HepG2 (cell line): Measurements from ENCODE around the gene TPRA1. TPM values are rescaled to one million over a fixed set of nuclear protein-coding genes. Genes with fewer than 3 reads are reported as not detected.
A peak's percentile ranks its signal among the peaks of the same experiment; 100 is the strongest.
"Not testable (repeated sequence)": the region's sequence is repeated elsewhere in the genome, so short reads cannot be mapped to it uniquely, and the experiment has no call there.

Experiments used
- ATAC-seq: fragments of 200-7000 bp; cut with Tn5 transposase; 3 replicates; pipeline ENCODE4 v1.9.1; 2020; ENCODE audit warnings: mild to moderate bottlenecking, moderate library complexity
- BruUV-seq: library from RNA; stranded (reverse); fragments of 400-500 nt; replicated peaks from 2 replicates; lab custom pipeline; 2021; lab: Mats Ljungman, UMichigan
- CTCF ChIA-PET: fragments of 300-600 bp; formaldehyde crosslinking; extraction: SDS; loops from one replicate; lab custom pipeline; 2021; ENCODE audit warnings: low total read pairs, inconsistent platforms, low intra/inter-chr PET ratio; lab: Yijun Ruan, JAX
- POLR2A ChIA-PET: fragments of 350-600 bp; sonication (Branson Sonifier 250); formaldehyde crosslinking; loops from one replicate; lab custom pipeline; 2020; ENCODE audit warnings: antibody characterized with exemption, inconsistent platforms; lab: Yijun Ruan, JAX
- DNase-seq: peaks from one replicate; pipeline ENCODE4 v3.0.0-alpha.2; 2015; ENCODE audit warnings: low spot score
- FAIRE-seq: peaks from 3 replicates; lab custom pipeline; 2011; peaks lifted over from hg19 to GRCh38; lab: Jason Lieb, UNC
- H2AFZ ChIP-seq: one replicate; pipeline ENCODE4 v1.6.1; 2011; ENCODE audit warnings: low read length, inconsistent platforms
- H3K27ac ChIP-seq: fragments of 300-600 bp; 3 replicates; pipeline ENCODE4 v1.8.0; 2011; ENCODE audit warnings: mixed run types, mild to moderate bottlenecking, mixed read lengths, low read length, inconsistent platforms; ENCODE audit not compliant: insufficient read depth; ENCODE audit errors: extremely low read length
- H3K27me3 ChIP-seq, 2 experiments: fragments of 200-600 bp in 1 of 2; 2 replicates in 1 of 2; 3 replicates in 1 of 2; pipeline versions ENCODE4 v1.6.0 to v1.8.0; 2011; ENCODE audit warnings: low read length in 2 of 2, mild to moderate bottlenecking in 2 of 2, moderate library complexity in 2 of 2, inconsistent platforms in 1 of 2; ENCODE audit not compliant: insufficient read depth in 2 of 2, control insufficient read depth in 1 of 2
- H3K36me3 ChIP-seq, 2 experiments: fragments of 200-600 bp in 1 of 2; replicated peaks in 1 of 2; 2 replicates in 1 of 2; 3 replicates in 1 of 2; pipeline versions ENCODE4 v1.5.1 to v1.8.0; 2011; ENCODE audit warnings: low read length in 2 of 2, inconsistent platforms in 1 of 2; ENCODE audit not compliant: insufficient read depth in 2 of 2, control insufficient read depth in 1 of 2
- H3K4me1 ChIP-seq: 2 replicates; pipeline ENCODE4 v1.5.1; 2012; ENCODE audit warnings: low read length, inconsistent platforms; ENCODE audit not compliant: insufficient read depth
- H3K4me2 ChIP-seq: 2 replicates; pipeline ENCODE4 v1.6.0; 2011; ENCODE audit warnings: low read depth, low read length, inconsistent platforms
- H3K4me3 ChIP-seq, 3 experiments: fragments of 200-600 bp in 1 of 3; sonication (generic), shearing (Covaris generic) in 1 of 3; replicated peaks in 1 of 3; 2 replicates each; pipeline ENCODE4 v1.5.1; 2011 to 2016; ENCODE audit warnings: low read length in 3 of 3, inconsistent platforms in 2 of 3, low read depth in 2 of 3, mild to moderate bottlenecking in 2 of 3, control low read depth in 1 of 3, mixed read lengths in 1 of 3; ENCODE audit not compliant: insufficient read depth in 1 of 3
- H3K79me2 ChIP-seq: one replicate; pipeline ENCODE4 v1.6.1; 2011; ENCODE audit warnings: low read length, inconsistent platforms; ENCODE audit not compliant: insufficient read depth
- H3K9ac ChIP-seq: 2 replicates; pipeline ENCODE4 v1.6.0; 2011; ENCODE audit warnings: mild to moderate bottlenecking, low read depth, low read length, inconsistent platforms; ENCODE audit not compliant: insufficient read depth
- H3K9me3 ChIP-seq: 2 replicates; pipeline ENCODE4 v1.5.1; 2012; ENCODE audit warnings: mild to moderate bottlenecking, low read length
- H4K20me1 ChIP-seq: 2 replicates; pipeline ENCODE4 v1.6.0; 2011; ENCODE audit warnings: inconsistent platforms, mild to moderate bottlenecking, low read length, moderate library complexity; ENCODE audit not compliant: insufficient read depth
- AGO2 ChIP-seq: fragments of 200-400 bp; formaldehyde crosslinking; optimal IDR thresholded peaks from 2 replicates; pipeline ENCODE3; 2017; ENCODE audit warnings: mild to moderate bottlenecking, low read depth, low read length, moderate library complexity
- REPIN1 ChIP-seq: sonication (generic); formaldehyde crosslinking; IDR thresholded peaks from 2 replicates; pipeline ENCODE4 v1.8.0; 2022; ENCODE audit warnings: missing genetic modification reagents, low read depth, mild to moderate bottlenecking, borderline replicate concordance
- WGBS: methylation state at CpG from one replicate; pipeline ENCODE4 v1.1.6; 2017; ENCODE audit warnings: low lambda C conversion rate; 5-methylcytosine and 5-hydroxymethylcytosine counted together
- in situ Hi-C: cut with HindIII; loops from 2 replicates; pipeline ENCODE4 v1.10.0; 2017; ENCODE audit warnings: low pct_unique_long_range_greater_than_20kb; ENCODE audit not compliant: extremely low pct_ligation_motif_present
- intact Hi-C: fragments of 100-400 bp; cut with micrococcal nuclease; formaldehyde crosslinking; loops from one replicate; pipeline ENCODE4 v1.10.0; 2022; ENCODE audit not compliant: unreplicated experiment
- polyA plus RNA-seq, 8 experiments: library from polyadenylated mRNA; depleted of rRNA in 3 of 8; stranded (reverse) in 7 of 8; unstranded in 1 of 8; fragments of >200 nt; fragmentation: Illumina TruSeq in 4 of 8; extraction: Trizol in 4 of 8; gene quantifications; 2 replicates each; pipeline versions ENCODE4 v1.2.1 to v1.2.3, GENCODE V29; 2011 to 2016; ENCODE audit warnings: low read depth in 4 of 8, missing spikeins in 1 of 8, mixed read lengths in 1 of 8; ENCODE audit not compliant: insufficient read depth in 1 of 8
- total RNA-seq, 5 experiments: library from RNA; depleted of rRNA; stranded (reverse); fragments of >200 nt; fragmentation: Illumina TruSeq; extraction: Trizol; gene quantifications; 2 replicates each; pipeline ENCODE4 v1.2.3, GENCODE V29; 2016; ENCODE audit warnings: low read depth in 1 of 5

Gene TPRA1
- total and polyA plus RNA-seq, 2 of the 13 experiments (the other 11 are each of a cell fraction or from before 2014, with no cell fraction given): 25.4 to 25.8 TPM

DNA sequence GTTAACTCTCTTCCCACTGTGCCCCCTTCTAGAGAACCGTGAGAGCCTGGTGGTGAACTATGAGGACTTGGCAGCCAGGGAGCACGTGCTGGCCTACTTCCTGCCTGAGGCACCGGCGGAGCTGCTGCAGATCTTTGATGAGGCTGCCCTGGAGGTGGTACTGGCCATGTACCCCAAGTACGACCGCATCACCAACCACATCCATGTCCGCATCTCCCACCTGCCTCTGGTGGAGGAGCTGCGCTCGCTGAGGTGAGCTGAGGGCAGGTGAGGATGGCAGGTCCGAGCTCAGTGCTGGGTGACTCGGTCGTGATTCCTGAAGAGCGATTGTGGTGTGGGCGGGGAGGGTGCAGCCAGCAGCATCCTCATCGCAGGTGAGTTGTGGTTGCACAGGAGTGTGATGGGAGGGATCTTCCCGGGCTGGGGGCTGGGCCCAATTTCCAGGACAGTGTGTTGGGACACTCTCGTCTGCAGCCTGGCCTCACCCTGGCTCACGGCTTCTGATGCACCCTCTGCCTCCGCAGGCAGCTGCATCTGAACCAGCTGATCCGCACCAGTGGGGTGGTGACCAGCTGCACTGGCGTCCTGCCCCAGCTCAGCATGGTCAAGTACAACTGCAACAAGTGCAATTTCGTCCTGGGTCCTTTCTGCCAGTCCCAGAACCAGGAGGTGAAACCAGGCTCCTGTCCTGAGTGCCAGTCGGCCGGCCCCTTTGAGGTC lies 15.7 kb upstream of the TPRA1 start:
- in situ Hi-C loops: no loop called here
- CTCF ChIA-PET: no interaction called here

DNA sequence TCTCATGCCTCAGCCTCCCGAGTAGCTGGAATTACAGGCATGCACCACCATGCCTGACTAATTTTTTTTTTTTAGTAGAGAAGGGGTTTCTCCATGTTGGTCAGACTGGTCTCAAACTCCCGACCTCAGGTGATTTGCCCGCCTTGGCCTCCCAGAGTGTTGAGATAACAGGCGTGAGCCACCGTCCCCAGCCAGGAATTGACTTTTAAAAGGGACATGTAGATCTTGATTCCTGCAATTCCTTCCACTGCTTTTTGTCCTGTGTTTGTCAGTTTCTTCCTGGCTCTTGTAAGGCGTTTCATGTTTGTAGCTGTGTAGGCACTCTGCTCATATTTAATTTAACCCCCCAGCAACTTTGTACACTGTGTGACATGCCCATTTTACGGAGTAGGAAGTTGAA lies 15.0 kb upstream of the TPRA1 start:
- H2AFZ ChIP-seq, H3K9me3 ChIP-seq, ATAC-seq, H3K4me2 ChIP-seq, H3K27ac ChIP-seq, CTCF ChIA-PET, H3K4me3 ChIP-seq, H3K9ac ChIP-seq, POLR2A ChIA-PET, in situ Hi-C loops, BruUV-seq, H3K27me3 ChIP-seq, FAIRE-seq, H4K20me1 ChIP-seq, intact Hi-C loops, DNase-seq: not testable (repeated sequence)
- 95% methylated on average over 7 of the region's 7 CpGs for WGBS
- Histone ChIP-seq H3K4me1 (peaks cover 24% of the 10 kb centered on the region), H3K36me3 (peaks cover 25 to 75% of the 10 kb centered on the region in 2 experiments), H3K79me2 (peaks cover 16% of the 10 kb centered on the region)

More for the DNA sequence above, 15.7 kb upstream of the TPRA1 start:
- no peak for FAIRE-seq
- TF ChIP-seq AGO2: peak; percentile 51
- no peak for TF ChIP-seq REPIN1 (CRISPR knock-in tag)
- TF ChIP-seq, all 625 proteins: peak for 1
- Histone ChIP-seq H3K4me1 (peaks cover 17% of the 10 kb centered on the region), H3K9me3 (no peaks in the 10 kb centered on the region), H3K4me3 (no peak overlapping the region), H3K27me3 (no peaks in the 10 kb centered on the region), H4K20me1 (no peaks in the 10 kb centered on the region), H2AFZ (no peak overlapping the region), H3K4me2 (no peak overlapping the region), H3K27ac (no peak overlapping the region), H3K36me3 (peaks cover 30 to 76% of the 10 kb centered on the region in 2 experiments), H3K79me2 (peaks cover 13% of the 10 kb centered on the region), H3K9ac (no peak overlapping the region)
- DNase-seq (no peak), ATAC-seq (no peak)
- 98% methylated on average over 15 of the region's 24 CpGs for WGBS
- intact Hi-C loops: no loop called here
- BruUV-seq: no TSS peak
- POLR2A ChIA-PET: interaction anchor here (1.2 kb wide), 1 partner anchor 8 kb away, joined by 4 read pairs; the partner anchor contains the start of gene MCM2
